ENCODE measurements around the gene DMP1.
A peak's percentile ranks its signal among the peaks of the same experiment; 100 is the strongest.

DMP1 gene, protein sequence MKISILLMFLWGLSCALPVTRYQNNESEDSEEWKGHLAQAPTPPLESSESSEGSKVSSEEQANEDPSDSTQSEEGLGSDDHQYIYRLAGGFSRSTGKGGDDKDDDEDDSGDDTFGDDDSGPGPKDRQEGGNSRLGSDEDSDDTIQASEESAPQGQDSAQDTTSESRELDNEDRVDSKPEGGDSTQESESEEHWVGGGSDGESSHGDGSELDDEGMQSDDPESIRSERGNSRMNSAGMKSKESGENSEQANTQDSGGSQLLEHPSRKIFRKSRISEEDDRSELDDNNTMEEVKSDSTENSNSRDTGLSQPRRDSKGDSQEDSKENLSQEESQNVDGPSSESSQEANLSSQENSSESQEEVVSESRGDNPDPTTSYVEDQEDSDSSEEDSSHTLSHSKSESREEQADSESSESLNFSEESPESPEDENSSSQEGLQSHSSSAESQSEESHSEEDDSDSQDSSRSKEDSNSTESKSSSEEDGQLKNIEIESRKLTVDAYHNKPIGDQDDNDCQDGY

GRCh38 chr4:87649980-87650379 is at the start of gene DMP1:
Gene DMP1 (plus strand): TSS chr4:87650280. CDS start chr4:87656493, 6,213 bp downstream.
- no peak for DNase-seq

- no peak for DNase-seq
Measured at GRCh38 chr4:87601361-87601760, 48.7 kb upstream of the DMP1 start.

DNA sequence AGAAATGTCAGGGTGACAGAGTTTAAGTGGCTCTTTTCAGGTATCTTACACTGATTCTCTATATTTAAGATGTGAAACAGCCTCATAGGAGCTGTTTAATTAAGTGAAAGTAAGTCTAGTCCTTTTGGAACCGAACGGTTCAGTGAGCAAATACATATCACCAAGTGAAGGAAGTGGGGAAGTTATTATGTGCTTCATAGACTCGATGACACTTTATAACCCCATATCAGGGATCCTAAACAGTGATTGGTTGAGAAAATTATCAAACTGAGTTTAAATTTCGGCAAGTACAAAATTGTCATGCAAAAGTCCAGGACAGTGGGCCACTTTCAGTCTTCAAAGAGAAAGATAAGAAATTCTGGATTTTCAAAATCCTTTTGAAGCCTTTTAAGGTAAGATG is 41.9 kb upstream of the DMP1 start, which contains the start of gene DSPP:
Gene DSPP (plus strand): TSS at position 301 of the 400 bp plus-strand sequence. CDS start 2,380 bp downstream, outside the sequence.
- DNase-seq = no peak

- DNase-seq = no peak
Measured at GRCh38 chr4:87614292-87614890, 35.7 kb upstream of the DMP1 start.

DNA sequence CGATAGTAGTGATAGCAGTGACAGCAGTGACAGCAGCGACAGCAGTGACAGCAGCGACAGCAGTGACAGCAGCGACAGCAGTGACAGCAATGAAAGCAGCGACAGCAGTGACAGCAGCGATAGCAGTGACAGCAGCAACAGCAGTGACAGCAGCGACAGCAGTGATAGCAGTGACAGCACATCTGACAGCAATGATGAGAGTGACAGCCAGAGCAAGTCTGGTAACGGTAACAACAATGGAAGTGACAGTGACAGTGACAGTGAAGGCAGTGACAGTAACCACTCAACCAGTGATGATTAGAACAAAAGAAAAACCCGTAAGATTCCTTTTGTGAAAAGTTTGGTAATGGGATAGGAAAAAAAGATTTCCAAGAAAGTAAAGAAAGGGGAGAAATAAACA is 33.8 kb upstream of the DMP1 start:
- DNase-seq = no peak

DNA sequence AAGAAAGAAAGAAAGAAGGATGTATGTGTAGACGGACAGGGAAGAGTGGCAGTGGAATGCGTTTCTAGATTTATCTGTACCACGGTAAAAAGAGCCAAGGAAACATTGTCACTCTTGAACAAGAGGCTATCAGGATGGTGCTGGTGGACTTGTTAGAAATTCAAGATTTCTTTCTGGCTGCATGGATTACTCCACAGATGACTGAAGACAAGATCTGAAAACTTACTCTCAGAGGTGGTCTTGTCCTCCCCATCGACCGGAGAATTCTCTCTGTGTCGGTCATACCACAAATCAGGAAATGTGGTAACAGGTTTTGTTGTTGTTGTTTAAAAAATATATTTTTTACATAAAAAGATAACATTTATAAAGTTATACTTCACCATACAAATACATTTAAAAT is 30.0 kb upstream of the DMP1 start:
- DNase-seq = no peak

GRCh38 chr4:87620491-87620890 is 29.6 kb upstream of the DMP1 start:
- DNase-seq = no peak

DNA sequence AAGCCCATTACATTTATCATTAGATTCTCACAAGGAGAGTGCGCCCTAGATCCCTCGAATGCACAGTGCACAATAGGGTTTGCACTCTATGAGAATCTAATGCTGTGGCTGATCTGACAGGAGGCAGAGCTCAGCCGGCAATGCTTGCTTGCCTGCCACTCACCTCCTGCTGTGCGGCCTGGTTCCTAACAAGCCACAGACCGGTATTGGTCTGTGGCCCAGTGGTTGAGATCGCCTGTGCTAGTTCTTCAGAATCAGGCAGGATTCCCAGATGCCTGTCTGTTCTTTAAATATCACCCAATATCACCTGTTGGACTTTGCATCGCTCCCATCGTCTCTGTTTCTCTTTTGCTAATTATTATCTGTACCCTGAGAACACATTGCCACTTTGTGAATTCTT is 27.8 kb upstream of the DMP1 start:
- DNase-seq = no peak

GRCh38 chr4:87624698-87625097 is 25.4 kb upstream of the DMP1 start:
- DNase-seq = no peak

GRCh38 chr4:87631668-87632067 is 18.4 kb upstream of the DMP1 start:
- DNase-seq = no peak

DNA sequence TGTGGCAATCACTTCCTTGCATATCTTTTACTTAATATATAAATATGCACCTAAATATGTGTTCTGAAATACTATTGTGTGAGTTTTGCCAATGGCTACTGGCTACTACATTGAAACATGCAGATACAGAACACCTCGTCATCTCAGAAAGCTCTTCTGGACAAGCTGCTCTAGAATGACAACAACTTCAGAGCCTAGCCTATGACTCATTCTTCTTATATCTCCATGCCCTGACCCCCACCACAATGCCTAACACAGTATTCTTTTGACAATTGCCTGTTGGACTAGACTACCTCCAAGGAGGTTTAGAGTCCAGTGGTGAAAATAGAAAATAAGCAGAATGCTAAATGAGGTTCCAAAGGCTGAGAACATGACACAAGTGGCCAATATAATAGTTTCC is 17.6 kb upstream of the DMP1 start:
- DNase-seq = no peak

DNA sequence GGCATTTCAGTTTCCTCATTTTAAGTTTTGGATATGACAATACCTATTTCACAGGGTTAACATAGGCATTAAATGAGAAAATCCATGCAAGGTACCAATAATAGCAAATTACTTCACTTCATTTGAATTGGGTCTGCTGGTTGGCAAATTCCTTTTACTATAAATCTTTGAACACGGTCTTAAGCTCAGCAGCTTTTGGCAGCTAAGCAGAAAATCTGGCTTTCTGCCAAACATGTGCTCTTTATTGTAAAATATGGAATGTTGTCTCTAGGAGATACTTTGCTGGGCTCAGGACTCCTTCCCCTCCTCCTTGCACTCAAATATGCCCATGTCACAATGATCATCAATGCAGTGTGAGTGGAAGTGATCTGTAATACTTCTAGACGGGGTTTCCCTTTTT is 16.8 kb upstream of the DMP1 start:
- DNase-seq = no peak

DNA sequence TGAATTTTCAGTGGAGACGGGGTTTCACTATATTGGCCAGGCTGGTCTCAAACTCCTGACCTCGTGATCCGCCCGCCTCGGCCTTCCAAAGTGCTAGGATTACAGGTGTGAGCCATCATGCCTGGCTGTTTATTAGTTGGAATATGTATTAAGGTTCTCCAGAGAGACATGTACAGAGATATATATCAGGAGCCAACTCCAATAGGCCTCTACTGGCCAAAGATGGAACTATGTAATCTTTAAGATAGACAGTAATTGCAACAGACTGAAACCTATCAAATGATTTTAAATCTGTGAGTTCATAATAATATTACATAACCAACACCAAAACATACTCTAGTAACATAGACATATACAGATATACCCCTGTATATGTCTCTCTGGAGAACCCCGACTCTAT is 5.8 kb upstream of the DMP1 start:
- DNase-seq = no peak

GRCh38 chr4:87650938-87651337 is 858 bp downstream of the DMP1 start:
- DNase-seq = no peak

DNA sequence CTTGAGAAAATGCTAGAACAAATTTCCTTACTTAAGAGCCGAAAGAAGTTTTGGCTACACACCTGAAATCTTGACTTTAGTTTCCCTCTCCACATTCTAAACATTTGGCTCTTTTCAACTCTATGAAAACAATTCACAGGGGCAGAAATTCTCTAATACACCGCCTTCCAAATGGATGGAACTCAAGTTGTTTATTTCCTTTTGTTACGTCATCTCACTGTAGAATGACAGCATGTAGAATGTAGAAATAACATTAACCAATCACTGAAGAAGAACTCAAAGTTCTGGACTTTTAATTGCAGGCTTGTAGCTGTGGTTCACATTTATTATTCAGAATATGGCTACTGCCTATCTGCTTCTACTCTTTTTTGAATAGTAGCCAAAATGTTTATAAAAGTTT is 1.9 kb downstream of the DMP1 start:
- DNase-seq = no peak

DNA sequence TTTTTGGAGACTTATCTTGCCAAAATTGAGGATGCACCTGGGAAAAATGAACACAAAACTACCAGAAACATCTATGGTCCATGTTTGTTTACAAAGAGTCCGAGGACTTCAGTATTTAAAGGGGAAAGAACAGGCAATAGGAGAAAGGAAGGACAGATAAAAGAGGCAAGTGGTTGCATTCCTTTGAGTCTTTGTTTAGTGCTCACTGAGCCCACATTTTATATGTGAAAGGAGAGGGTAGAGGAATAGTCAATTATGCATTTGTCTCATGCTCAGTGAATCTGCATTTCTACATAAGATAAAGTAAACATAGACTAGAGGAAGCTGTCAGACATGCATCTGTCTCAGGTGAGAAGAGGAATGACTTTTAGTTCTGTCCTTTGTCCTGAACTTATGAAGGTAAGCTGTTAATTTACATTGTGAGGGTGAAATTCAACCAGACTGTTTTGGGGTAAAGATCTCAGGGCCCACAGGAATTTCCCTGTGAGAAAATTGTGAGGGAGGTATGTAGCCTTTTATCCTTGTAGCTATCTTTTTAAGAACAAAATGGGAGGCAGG is 4.5 kb downstream of the DMP1 start:
- no peak for DNase-seq

DNA sequence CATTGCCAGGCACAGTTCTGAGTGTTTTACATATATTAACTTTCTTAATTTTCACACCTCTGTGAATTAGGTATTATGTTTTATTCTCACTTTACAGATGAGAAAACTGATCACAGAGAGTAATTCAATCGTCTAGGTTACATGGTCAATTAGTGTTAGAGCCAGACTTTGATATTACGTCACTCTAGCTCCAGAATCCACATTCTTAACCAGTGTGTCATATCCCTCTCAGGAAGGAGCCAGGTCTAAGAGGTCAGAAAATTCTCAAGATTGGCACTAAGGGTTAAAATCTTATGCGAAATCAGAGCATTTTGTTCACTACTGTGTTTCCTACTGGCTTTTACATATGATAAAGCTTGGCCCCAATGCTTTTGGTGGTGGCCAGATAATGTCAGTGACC is 7.4 kb downstream of the DMP1 start:
- DNase-seq = no peak

GRCh38 chr4:87659247-87659931 is 9.3 kb downstream of the DMP1 start:
- DNase-seq = no peak

DNA sequence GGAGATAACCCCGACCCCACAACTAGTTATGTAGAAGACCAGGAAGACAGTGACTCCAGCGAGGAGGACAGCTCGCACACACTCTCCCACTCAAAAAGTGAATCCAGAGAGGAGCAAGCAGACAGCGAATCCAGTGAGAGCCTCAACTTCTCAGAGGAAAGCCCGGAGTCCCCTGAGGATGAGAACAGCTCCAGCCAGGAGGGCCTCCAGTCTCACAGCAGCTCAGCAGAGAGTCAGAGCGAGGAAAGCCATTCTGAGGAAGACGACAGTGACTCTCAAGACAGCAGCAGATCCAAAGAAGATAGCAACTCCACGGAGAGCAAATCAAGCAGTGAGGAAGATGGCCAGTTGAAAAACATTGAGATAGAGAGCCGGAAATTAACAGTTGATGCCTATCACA is 12.8 kb downstream of the DMP1 start:
- DNase-seq = no peak

- DNase-seq = no peak
Measured at GRCh38 chr4:87669373-87669772, 19.3 kb downstream of the DMP1 start.

GRCh38 chr4:87677731-87678130 is 27.7 kb downstream of the DMP1 start:
- DNase-seq = peak; percentile 33 to 60

DNA sequence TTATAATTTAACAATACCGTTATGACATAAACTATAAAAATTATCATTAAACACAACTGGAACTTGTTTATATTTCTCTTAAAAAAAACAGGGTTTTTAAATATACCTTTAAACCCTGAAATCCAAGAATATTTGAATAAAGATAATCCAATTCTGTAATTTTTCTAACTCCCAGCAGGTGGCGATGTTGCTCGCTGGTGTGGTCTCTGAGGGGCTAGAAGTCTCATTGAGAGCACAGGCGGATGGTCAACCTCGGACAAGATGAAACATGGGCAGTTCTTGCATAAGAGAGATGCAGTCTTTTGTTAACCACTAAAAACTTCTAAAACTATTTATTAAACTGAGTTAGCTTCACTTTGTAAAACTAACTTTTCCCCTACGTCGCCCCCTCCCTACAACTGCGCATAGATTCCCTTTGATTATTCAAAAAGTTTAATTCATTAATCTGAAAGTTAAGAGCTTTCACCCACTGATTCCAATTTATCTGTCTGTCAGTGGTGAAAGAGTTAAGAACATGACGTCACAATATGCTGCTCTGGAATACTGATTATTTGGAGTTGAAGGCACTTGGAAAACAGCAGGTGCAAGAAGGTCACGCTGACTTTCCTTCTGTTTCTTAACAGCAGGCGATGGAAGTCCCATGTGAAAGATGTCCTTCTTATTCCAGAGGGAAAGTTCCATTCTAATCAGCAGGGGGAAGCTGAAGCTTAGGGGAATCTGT is 29.5 kb downstream of the DMP1 start:
- DNase-seq = peak in 1 of 2 experiments; percentile 46

DNA sequence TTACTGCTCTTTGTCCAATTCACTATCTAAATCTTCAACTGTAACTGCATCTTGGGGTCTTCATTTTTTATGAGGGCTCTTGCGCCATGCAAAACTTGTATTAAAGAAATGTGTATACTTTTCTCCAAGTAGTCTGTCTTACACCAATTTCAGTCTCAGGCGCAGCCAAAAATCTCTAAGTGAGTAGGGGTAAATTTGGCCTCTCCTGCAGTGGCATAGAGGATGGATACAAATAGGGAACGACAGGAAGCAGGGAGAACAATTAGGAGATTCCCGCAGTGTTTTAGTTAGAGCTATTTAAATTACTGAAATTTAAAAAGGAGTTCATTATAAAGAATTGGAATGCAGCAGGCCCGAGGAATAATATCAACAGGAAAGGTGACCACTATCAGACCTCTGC is 30.2 kb downstream of the DMP1 start:
- no peak for DNase-seq

Measured in NCI-H526 (cell line).